Stimulated activated CD4-positive, alpha-beta T cell treated with anti-CD3 and anti-CD28 coated beads, TNF-alpha, amount 100 ng/mL, for 24 hours (primary cell): ENCODE data around the gene CAP2.
"Not testable (repeated sequence)": the region's sequence is repeated elsewhere in the genome, so short reads cannot be mapped to it uniquely, and the experiment has no call there.

Experiments used
- DNase-seq, 3 experiments: peaks; one replicate each; pipeline ENCODE4 v3.0.0-alpha.2; 2020; ENCODE audit warnings: low read depth in 3 of 3

CAP2 gene

DNA sequence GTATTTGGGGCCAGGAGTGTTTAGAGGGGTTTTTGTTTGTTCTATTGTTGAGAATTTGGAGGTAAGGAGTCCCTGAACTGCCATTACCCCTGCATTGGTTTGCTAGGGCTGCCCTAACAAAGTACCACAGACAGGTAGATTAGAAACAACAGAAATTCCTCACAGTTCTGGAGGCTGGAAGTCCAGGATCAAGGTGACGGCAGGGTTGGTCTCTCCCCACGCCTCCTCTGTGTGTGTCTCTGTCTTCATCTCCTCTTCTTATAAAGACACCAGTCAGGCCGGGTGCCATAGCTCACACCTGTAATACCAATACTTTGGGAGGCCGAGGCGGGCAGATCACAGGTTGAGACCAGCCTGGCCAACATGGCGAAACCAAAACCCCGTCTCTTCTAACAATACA is 109.7 kb downstream of the CAP2 start:
- DNase-seq = no peak

DNA sequence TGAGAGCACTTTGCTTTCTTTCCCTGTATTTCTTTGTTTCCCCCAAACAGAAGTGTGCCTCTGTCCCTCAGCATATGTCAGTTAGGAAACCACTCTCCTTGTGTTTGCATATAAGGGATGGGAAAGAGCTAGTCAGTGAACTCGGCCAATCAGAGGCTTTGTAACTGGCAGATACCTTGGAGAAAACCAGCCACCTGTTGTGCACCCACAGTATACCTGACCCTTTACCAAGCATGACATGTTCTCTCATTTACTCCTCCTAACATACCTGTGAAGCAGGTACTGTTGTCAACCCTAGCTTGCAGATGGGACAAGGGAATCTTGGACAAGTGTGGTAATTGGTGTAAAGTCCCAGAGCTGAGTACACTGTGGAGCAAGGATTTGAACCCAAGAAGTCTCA is 110.6 kb downstream of the CAP2 start:
- no peak for DNase-seq

DNA sequence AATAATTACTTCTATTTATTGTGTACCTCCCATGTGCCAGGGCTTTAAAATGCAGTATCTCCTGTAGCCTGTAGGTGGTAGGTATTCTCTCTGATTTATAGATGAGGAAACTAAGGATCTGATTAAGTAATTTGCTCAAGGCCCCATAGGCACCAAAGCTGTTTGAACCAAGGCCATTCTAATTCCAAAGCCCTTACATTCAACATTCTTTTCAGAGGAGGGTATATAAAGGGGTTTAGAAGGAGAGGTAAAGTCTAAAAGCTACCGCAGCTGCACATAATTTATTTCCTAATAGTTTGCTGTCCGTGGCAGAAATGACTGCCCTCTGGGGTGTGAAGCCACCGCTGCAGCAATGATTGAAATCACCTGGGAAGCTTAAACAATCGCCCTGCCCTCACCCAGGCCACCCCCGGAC is 111.7 kb downstream of the CAP2 start:
- DNase-seq = no peak

DNA sequence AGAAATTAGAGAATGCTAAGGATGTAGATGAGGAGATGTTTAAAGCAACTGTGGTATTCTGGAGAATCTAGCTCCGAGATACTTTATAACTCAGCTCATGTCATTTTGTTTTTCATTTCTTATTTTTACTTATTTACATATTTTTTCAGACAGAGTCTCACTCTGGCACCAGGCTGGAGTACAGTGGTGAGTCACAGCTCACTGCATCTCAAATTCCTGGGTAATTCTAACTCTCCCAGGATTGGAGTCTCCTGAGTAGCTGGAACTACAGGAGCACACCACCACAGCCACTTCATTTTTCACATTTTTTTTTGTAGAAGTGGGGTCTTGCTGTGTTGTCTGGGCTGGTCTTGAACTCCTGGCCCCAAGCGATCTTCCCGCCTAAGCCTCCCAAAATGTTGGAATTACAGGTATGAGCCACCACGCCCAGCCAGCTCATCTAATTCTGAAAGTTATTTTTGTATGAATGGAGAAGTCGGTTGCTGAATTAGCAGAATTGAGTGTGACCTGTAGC is 112.4 kb downstream of the CAP2 start:
- DNase-seq = no peak

DNA sequence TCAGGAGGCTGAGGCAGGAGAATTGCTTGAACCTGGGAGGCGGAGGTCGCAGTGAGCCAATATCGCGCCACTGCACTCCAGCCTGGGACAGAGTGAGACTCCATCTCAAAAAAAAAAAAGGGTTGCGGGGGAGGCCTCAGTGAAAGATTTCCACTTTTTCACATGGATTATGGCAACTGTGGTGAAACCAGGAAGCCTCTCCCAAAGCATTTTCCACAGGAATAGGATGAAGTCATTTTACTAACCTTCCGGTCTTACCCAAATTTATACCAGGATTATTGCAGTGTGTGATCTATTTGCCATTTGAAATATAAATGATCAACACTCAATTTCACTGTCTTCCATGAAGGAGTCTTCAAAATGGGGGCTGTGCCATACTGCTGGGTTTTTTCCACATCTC is 113.1 kb downstream of the CAP2 start:
- DNase-seq = no peak

DNA sequence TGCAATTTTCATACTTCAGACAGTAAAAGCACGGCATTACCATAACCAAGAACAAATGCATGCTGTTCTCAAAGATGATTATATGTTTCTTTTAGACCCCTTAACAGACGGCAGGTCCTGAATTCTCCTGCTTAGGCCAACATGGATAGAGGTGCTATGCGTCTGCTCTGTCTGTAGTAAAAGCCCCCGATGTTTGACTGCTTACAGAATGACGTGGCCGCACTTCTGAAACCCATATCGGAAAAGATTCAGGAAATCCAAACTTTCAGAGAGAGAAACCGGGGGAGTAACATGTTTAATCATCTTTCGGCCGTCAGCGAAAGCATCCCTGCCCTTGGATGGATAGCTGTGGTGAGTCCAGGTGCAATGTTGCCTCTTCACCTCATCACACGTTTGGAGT is 113.6 kb downstream of the CAP2 start:
- no peak for DNase-seq

DNA sequence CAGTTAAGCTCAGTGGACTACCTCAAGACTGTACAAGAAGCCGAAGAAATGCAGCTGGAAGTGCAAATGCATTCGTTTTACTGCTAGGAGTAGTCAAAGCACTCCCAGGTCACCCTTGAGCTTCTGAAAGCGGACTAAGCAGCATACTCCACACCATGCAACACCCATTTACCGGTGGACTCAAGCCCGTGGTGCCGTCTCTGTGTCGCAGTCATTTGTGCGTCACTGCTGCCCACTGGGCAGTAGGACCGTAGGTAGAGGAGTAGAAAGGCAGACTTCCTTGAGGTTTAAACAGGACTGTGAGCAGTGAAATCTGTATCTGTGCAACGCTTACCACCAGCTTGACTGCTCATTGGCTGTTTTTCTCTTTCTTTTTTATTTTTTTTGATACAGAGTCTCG is 117.7 kb downstream of the CAP2 start:
- DNase-seq = no peak

DNA sequence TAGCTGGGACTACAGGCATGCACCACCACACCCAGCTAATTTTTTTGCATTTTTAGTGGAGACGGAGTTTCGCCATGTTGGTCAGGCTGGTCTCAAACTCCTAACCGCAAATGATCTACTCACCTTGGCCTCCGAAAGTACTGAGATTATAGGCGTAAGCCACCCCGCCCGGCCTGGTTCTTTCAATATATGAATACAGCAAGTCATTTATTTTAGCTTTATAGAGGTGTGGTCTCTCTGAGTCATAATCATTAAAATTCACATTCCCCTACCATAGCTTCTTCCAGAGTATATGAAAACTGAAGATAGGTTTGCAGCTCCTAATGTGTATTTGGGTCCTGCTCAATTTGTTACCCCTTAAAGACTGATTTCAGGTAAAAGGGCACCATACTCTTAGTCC is 118.2 kb downstream of the CAP2 start:
- no peak for DNase-seq

DNA sequence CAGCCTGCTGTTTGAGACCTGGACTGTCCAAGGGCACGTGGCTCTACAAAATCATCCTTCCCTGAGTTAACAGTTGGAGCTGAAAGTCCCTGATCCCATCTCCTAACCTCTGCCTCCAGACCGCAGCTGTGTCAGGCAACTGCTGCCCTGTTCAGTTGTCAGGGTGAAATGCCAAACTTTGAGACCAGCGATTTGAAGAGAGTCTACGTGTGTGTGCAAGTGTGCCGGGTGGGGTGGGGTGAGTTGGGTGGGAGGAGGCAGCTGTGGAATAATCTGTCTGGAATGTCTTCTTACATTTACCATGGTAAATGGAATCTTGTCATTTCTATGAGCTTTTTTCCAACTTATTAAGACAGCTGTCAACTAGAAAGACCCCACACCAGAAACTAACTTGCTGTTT is 125.7 kb downstream of the CAP2 start:
- no peak for DNase-seq

DNA sequence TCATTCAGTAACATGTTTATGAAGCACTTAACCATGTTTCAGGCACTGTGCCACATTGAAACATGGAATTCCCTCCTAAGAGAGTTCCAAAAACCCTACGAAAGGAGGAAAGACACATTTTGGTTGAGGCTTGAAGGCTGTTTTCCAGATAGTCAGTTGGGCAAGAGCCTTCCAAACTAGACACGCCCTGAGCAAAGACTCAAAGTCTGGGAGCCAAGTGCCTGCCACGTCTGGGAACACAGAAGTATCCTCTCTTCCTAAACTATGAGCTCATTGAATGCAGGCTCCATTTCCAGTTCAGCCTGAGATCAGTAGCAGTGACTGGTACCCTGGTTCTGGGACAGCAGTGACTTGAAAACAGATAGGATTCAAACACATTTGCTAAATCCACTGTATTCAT is 132.2 kb downstream of the CAP2 start:
- no peak for DNase-seq

DNA sequence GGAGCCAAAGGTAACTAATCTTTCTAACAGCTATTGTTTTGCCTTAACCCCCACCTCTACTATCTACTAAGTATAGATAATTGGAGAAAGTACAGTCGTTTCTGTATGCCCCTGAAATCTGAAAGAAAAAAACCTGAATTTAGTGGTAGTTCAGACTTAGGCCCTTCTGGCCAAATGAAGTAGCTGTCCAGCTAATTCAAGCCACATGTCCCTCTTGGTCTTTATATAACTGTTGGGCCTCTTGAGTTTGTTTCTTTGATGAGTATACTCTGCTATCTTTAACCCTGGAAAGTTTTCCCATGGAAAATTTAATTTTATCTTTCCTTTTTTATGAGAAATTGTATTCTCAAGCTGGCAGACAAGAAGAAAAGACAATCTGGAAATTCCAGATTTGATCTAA is 133.7 kb downstream of the CAP2 start:
- DNase-seq = no peak

DNA sequence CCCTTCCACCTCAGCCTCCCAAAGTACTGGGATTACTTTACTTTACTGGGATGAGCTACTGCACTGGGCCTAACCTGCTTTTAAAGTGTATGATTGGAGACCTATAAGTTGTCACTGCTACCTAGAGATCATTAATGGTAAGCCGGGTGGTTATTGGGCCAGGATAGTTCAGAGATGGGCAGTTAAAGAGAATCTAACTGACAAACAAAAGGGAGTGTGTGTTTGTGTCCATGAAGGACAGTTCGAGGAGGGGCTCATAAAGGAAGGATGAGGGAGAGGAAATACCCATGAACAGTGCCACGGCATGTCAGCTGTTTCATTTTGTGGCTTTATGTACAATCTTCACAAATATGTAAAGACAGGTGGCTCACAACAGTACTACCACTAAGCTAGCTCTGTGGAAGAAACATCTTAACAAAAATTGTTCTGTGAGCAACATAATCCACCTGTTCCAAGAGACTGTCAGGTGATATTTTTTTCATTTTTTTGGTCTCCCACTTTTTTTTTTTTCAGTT is 137.0 kb downstream of the CAP2 start:
- no peak for DNase-seq

DNA sequence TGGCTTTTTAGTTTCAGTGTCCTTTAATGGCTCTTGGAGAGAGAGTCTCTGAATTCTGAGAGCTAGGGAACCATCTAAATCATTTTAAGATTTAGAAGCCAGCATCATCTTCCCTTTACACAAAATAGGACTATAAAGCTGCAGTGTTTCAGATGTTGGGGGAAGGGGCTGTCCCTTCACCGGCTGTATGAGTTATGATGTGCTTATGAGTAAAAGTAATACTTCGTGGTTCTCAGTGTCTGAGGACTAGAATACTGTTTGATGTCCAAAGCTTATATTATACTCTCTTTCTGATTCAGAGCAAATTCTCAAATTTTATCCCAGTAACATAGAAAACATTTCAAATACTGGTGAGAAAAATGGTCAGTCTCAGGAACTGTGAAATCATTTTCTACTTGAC is 143.2 kb downstream of the CAP2 start:
- peak in 1 of 3 experiments; percentile 25 for DNase-seq

DNA sequence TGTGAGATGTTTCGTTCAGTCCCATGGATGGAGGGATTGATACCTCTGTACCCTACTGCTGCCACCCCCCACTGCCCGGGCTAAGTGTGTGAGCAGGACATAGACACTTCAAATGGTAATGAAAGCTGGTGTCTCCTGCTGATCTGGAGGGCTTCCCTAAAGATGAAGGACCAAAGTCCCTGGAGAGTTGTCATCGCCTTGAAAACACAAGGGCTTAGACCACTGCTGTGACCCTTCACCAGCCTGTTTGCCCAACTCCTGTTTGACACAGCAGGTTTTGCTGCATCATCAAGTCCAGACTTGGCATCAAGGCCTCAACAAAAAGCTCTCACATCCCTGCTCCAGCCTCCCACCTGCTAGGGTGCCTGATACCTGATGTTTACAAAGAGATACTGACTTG is 148.8 kb downstream of the CAP2 start:
- no peak for DNase-seq

DNA sequence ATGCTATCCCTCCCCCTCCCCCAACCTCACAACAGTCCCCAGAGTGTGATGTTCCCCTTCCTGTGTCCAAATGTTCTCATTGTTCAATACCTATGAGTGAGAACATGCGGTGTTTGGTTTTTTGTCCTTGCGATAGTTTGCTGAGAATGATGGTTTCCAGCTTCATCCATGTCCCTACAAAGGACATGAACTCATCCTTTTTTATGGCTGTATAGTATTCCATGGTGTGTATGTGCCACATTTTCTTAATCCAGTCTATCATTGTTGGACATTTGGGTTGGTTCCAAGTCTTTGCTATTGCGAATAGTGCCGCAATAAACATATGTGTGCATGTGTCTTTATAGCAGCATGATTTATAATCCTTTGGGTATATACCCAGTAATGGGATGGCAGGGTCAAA is 152.3 kb downstream of the CAP2 start:
- not testable (repeated sequence) for DNase-seq

DNA sequence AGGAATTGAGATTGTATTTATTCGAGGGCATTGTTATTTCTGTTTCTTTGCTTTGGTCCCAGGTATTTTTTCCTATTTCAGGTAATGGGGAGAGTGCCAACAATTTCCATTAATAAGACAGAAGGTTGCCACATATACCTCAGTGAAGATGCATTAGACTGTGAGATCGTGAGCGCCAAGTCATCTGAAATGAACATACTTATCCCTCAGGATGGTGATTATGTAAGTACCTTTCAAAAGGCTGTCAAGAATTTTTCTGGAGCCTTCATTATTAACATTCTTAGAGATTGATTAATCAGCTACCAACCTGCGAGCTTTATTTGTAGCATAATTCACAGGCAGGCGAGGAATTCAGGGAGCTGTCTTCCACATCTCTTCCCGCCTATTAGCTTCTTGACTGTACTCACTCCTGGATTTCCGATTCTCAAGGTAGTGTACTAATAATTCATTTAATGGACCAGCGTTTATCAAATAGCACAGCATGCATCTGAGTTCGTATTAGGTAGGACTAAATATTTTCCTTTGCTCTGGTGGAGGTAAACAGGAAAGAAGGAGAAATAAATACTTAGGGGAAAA is 158.1 kb downstream of the CAP2 start:
- no peak for DNase-seq

DNA sequence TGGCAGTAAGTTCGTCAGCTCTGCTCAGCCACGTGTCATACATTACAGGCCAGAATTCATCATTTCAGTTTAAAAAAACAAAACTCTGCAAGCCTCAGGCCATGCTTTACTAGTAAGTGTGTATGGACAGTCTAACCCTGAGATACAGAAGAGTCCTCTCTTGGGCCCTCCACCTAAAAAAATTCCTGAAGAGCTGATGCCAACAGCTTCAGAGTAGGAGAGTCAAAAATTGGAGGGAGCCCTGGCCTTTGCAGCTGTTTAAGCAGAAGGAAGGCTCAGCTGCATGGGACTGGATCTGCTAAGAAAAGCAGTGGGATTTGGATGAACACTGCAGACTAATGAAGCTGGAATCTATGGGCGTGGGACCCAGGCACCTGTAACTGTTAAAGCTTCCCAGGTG is 159.5 kb downstream of the CAP2 start:
- DNase-seq = no peak

DNA sequence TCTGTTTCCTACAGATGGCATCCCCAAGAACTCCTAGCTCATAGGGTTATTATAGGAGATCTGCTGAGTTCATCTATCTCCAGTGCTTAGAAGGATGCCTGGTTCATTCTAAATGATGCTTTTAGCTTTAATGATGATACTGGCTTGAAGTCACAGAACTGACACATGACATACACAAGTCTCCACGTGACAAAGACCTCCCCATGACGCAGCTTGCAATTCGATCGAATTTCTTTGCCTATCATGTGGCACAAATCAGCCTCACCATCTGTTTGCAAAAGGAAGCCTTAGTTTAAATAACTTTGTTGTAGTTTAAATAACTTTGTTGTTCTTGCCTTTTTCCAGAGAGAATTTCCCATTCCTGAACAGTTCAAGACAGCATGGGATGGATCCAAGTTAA is 162.6 kb downstream of the CAP2 start:
- DNase-seq = no peak

DNA sequence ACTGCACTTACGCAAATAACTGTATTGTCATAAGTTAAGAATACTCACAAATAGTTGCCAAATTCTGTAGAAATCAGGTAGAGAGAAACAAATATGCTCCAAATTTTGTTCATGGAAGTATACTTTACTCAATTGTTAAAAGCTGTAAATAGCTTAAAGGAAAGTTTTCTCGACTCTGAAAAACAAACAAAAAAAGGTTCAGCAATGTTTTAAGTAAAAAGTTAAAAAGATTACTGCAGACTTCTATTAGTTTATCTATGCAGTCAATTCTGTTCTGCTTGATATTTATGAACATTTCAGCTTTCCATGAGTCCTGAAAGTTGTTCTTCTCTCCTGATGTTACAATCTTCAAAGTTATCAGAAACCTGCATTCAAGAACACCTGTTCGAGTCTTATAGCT is 169.2 kb downstream of the CAP2 start:
- no peak for DNase-seq

DNA sequence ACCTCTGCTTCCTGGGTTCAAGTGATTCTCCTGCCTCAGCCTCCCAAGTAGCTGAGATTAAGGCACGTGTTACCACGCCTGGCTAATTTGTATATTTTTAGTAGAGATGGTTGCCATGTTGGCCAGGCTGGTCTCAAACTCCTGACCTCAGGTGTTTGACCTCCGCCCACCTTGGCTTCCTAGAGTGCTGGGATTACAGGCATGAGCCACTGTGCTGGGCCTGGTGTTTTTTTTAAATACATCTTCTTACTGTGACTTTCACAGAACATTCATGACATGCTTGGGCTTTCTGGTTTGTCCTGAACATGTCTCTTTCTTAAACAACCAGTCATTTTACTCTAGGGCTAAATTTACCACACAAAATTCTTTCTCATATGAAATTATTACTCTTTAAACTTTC is 172.0 kb downstream of the CAP2 start:
- DNase-seq = no peak

DNA sequence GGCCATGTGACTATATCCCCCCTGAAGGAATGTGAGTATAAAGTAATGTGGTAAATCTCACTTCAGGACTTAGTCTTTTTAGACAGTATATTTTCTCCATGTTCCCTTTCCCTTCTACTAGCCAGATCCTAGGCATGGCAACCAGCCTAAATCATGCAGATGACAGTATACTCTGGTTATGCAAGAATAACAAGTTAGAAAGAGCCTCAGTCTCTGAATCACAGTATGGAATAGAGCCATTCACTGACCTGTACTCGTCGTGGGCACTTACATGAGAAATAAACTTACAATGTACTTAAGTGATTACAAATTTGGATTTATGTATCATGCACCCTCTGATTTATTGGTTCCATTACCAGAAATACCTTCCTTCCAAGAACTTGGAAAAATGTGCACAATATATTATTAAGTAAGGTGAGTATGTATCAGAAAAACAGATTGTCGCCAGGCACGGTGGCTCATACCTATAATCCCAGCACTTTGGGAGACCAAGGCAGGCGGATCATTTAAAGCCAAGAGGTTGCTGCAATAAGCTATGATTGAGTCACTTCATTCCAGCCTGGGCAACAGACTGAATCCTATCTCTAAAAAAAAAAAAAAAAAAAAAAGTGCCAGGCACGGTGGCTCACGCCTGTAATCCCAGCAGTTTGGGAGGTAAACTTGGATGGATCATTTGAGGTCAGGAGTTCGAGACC is 181.6 kb downstream of the CAP2 start:
- no peak for DNase-seq

DNA sequence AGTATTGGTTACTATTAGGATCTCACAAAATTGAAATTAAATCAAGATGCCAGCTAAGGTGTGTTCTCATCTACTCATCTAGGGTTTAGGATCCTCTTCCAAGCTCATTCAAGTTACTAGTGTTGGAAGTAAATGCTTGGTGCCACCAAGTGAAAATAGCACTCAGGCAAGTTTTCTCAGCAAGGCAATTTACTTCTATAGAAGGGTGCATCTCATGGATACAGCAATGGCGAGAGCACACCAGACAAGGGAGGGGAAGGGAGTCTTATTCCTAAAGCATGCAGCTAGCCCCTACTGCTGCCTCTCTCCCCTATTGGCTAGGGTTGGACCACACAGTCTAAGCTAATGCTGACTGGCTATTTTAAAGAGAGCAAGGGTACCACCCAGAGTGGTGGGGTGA is 183.7 kb downstream of the CAP2 start:
- DNase-seq = no peak

DNA sequence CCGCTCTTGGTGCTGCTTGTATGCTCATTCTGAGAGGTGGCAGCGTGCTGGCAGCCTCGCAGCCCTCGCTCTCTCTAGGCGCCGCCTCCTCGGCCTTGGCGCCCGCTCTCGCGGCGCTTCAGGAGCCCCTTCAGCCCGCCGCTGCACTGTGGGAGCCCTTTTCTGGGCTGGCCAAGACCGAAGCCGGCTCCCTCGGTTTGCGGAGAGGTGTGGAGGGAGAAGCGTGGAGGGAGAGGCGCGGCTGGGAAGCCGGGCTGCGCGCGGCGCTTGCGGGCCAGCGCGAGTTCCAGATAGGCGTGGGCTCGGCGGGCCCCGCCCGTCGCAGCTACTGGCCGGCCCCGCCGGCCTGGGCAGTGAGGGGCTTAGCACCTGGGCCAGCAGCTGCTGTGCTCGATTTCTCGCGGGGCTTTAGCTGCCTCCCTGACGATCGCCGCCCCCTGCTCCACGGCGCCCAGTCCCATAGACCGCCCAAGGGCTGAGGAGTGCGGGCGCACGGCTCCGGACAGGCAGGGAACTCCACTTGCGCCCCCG is 187.2 kb downstream of the CAP2 start:
- DNase-seq = peak in 1 of 3 experiments; percentile 27
